GM23248 (cell line): ENCODE measurements around the gene GATAD2B. TPM values are rescaled to one million over a fixed set of nuclear protein-coding genes. Genes with fewer than 3 reads are reported as not detected.
"Not testable (repeated sequence)": the region's sequence is repeated elsewhere in the genome, so short reads cannot be mapped to it uniquely, and the experiment has no call there.

Experiments
- DNase-seq: peaks from one replicate; pipeline ENCODE4 v3.0.0-alpha.2; 2015
- H2AFZ ChIP-seq: fragments of 200-600 bp; sonication (generic); 2 replicates; pipeline ENCODE4 v1.6.1; 2016; ENCODE audit warnings: antibody characterized with exemption
- H3F3A ChIP-seq: fragments of 200-600 bp; sonication (generic); 2 replicates; pipeline ENCODE4 v1.6.1; 2016; ENCODE audit warnings: mild to moderate bottlenecking, antibody characterized with exemption, mixed run types; ENCODE audit not compliant: insufficient read depth
- H3K27ac ChIP-seq: fragments of 200-600 bp; sonication (generic); 2 replicates; pipeline ENCODE4 v1.5.1; 2016; ENCODE audit warnings: mild to moderate bottlenecking
- H3K27me3 ChIP-seq: fragments of 200-600 bp; sonication (generic); replicated peaks from 2 replicates; pipeline ENCODE4 v1.6.1; 2016; ENCODE audit warnings: mild to moderate bottlenecking; ENCODE audit not compliant: insufficient read depth
- H3K36me3 ChIP-seq: fragments of 200-600 bp; sonication (generic); 2 replicates; pipeline ENCODE4 v1.6.1; 2016; ENCODE audit warnings: low read depth, mild to moderate bottlenecking
- H3K4me1 ChIP-seq: fragments of 200-600 bp; sonication (generic); 2 replicates; pipeline ENCODE4 v1.6.1; 2016; ENCODE audit warnings: mild to moderate bottlenecking; ENCODE audit not compliant: insufficient read depth
- H3K4me2 ChIP-seq: fragments of 200-600 bp; sonication (generic); one replicate; pipeline ENCODE4 v1.6.1; 2016; ENCODE audit warnings: mild to moderate bottlenecking; ENCODE audit not compliant: unreplicated experiment
- H3K4me3 ChIP-seq: fragments of 200-600 bp; sonication (generic); 2 replicates; pipeline ENCODE4 v1.5.1; 2016; ENCODE audit warnings: mild to moderate bottlenecking
- H3K79me2 ChIP-seq: fragments of 200-600 bp; sonication (generic); 2 replicates; pipeline ENCODE4 v1.6.1; 2016; ENCODE audit warnings: mild to moderate bottlenecking; ENCODE audit not compliant: insufficient read depth
- H3K9ac ChIP-seq: fragments of 200-600 bp; sonication (generic); 2 replicates; pipeline ENCODE4 v1.6.1; 2016; ENCODE audit warnings: mild to moderate bottlenecking
- H3K9me2 ChIP-seq: fragments of 200-600 bp; sonication (generic); 2 replicates; pipeline ENCODE4 v1.6.1; 2016; ENCODE audit warnings: mixed run types, mild to moderate bottlenecking, moderate library complexity; ENCODE audit not compliant: insufficient read depth
- H3K9me3 ChIP-seq: fragments of 200-600 bp; sonication (generic); one replicate; pipeline ENCODE4 v1.6.1; 2017; ENCODE audit warnings: low read depth
- H4K20me1 ChIP-seq: fragments of 200-600 bp; sonication (generic); 2 replicates; pipeline ENCODE4 v1.6.0; 2016; ENCODE audit not compliant: insufficient read depth
- EZH2 ChIP-seq: fragments of 200-600 bp; sonication (generic); IDR thresholded peaks from 2 replicates; pipeline ENCODE4 v1.6.1; 2018; ENCODE audit warnings: antibody characterized with exemption, mild to moderate bottlenecking; ENCODE audit not compliant: insufficient read depth, poor library complexity, severe bottlenecking
- EZH2phosphoT487 ChIP-seq: fragments of 200-600 bp; sonication (generic); IDR thresholded peaks from 2 replicates; pipeline ENCODE4 v1.6.1; 2018; ENCODE audit warnings: antibody characterized with exemption, moderate library complexity, mild to moderate bottlenecking, low read depth; ENCODE audit not compliant: insufficient read depth
- WGBS, 2 experiments: methylation state at CpG; one replicate each; pipeline ENCODE4 v1.1.6; 2015 to 2017; ENCODE audit warnings: low lambda C conversion rate in 2 of 2, low coverage in 1 of 2; ENCODE audit errors: missing lambda C conversion rate in 2 of 2; 5-methylcytosine and 5-hydroxymethylcytosine counted together
- in situ Hi-C: fragments of 300-500 bp; cut with MboI; formaldehyde crosslinking; loops from 2 replicates; pipeline ENCODE4 v1.15.0; 2020
- polyA plus RNA-seq: library from polyadenylated mRNA; unstranded; fragments of >200 nt; fragmentation: Nextera tagmentation; extraction: Ambion mirVana; gene quantifications from 2 replicates; pipeline ENCODE4 v1.2.1, GENCODE V29; 2016
- total RNA-seq: library from RNA; depleted of rRNA; stranded (reverse); fragments of >200 nt; shearing (Covaris generic); gene quantifications from 2 replicates; pipeline ENCODE4 v1.2.3, GENCODE V29; 2014

The GATAD2B gene
- total and polyA plus RNA-seq, 2 experiments from 2014 or later: 3.3 to 3.9 TPM

GRCh38 chr1:153908071-153908470 is 14.7 kb downstream of the GATAD2B start:
- WGBS, 2 experiments: 90 to 91% methylated on average over 6 of the region's 6 CpGs

GRCh38 chr1:153907134-153907533 is 15.6 kb downstream of the GATAD2B start:
- H4K20me1 ChIP-seq: 0 out of 2 replicates have a peak, but pooled peaks cover 7% of the 10 kb centered on the region
- H2AFZ ChIP-seq: no peak overlapping the region
- in situ Hi-C loops: no loop called here
- no peaks in the 10 kb centered on the region for H3K27me3 ChIP-seq
- H3K9ac ChIP-seq: no peak overlapping the region
- H3K27ac ChIP-seq: no peak overlapping the region
- no peaks in the 10 kb centered on the region for H3K36me3 ChIP-seq
- DNase-seq: no peak
- H3K4me2 ChIP-seq: no peak overlapping the region
- H3K4me1 ChIP-seq: peaks cover 9% of the 10 kb centered on the region; the same call in 1 of the 2 replicates
- no peak for TF ChIP-seq EZH2
- no peak for TF ChIP-seq EZH2phosphoT487
- no peaks in the 10 kb centered on the region for H3K9me3 ChIP-seq
- no peak overlapping the region for H3K4me3 ChIP-seq
- no peaks in the 10 kb centered on the region for H3K9me2 ChIP-seq
- H3F3A ChIP-seq: peaks cover 5% of the 10 kb centered on the region; the same call in 1 of the 2 replicates
- peaks cover 99% of the 10 kb centered on the region for H3K79me2 ChIP-seq
- WGBS, 2 experiments: 91% methylated on average over 6 of the region's 6 CpGs

More at GRCh38 chr1:153908071-153908470, 14.7 kb downstream of the GATAD2B start:
- Histone ChIP-seq H3K27me3 (no peaks in the 10 kb centered on the region), H3K4me2 (no peak overlapping the region), H4K20me1 (0 out of 2 replicates have a peak, but pooled peaks cover 11% of the 10 kb centered on the region), H3K9me2 (no peaks in the 10 kb centered on the region), H2AFZ (no peak overlapping the region), H3F3A (peaks cover 5% of the 10 kb centered on the region; the same call in 1 of the 2 replicates), H3K4me3 (no peak overlapping the region), H3K79me2 (peaks cover 99% of the 10 kb centered on the region), H3K9me3 (no peaks in the 10 kb centered on the region), H3K27ac (no peak overlapping the region), H3K36me3 (no peaks in the 10 kb centered on the region), H3K9ac (no peak overlapping the region), H3K4me1 (peaks cover 9% of the 10 kb centered on the region; the same call in 1 of the 2 replicates)
- TF ChIP-seq EZH2phosphoT487 (no peak), EZH2 (no peak)
- DNase-seq: no peak
- in situ Hi-C loops: no loop called here

DNA sequence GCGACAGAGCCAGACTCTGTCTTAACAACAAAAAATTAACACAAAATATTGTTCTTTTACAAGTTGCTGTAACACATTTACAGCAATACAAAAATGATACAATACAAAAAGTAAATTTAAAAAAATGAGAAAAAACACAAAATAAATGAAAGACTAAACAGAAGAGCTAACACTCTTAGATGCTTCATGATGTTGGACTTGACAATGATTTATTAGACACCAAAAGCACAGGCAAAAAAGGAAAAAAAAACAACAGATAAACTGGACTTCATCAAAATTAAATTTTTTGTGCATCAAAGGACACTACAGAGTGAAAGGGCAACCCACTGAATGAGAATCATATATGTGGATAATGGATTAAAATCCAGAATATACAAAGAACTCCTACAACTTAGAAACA is 16.4 kb downstream of the GATAD2B start:
- in situ Hi-C loops: no loop called here
- Histone ChIP-seq H4K20me1 (0 out of 2 replicates have a peak, but pooled peaks cover 6% of the 10 kb centered on the region), H3K79me2 (peaks cover 99% of the 10 kb centered on the region), H3K36me3 (no peaks in the 10 kb centered on the region), H3F3A (peaks cover 5% of the 10 kb centered on the region; the same call in 1 of the 2 replicates), H3K27ac (no peak overlapping the region), H3K9ac (no peak overlapping the region), H3K9me3 (no peaks in the 10 kb centered on the region), H3K4me1 (peaks cover 9% of the 10 kb centered on the region; the same call in 1 of the 2 replicates), H3K27me3 (no peaks in the 10 kb centered on the region), H2AFZ (no peak overlapping the region), H3K9me2 (no peaks in the 10 kb centered on the region), H3K4me3 (no peak overlapping the region), H3K4me2 (no peak overlapping the region)
- no peak for DNase-seq
- TF ChIP-seq EZH2 (no peak), EZH2phosphoT487 (no peak)
- 92 to 100% methylated on average over 1 of the region's 1 CpG for WGBS, 2 experiments

DNA sequence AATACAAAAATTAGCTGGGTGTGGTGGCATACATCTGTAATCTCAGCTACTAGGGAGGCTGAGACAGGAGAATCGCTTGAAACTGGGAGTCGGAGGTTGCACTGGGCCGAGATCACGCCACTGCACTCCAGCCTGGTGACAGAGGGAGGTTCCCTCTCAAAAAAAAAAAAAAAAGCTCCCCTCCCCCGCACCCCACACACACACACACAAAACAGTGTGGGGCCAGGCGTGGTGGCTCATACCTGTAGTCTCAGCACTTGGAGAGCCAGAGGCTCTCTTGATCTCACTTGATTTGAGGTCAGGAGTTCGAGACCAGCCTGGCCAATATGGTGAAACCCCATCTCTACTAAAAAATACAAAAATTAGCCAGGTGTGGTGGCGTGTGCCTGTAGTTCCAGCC is 16.9 kb downstream of the GATAD2B start:
- H3K9me3 ChIP-seq, H3K9ac ChIP-seq, H3F3A ChIP-seq, DNase-seq, H3K4me3 ChIP-seq, H2AFZ ChIP-seq, H4K20me1 ChIP-seq, H3K27me3 ChIP-seq, H3K36me3 ChIP-seq, H3K4me1 ChIP-seq, H3K9me2 ChIP-seq, H3K4me2 ChIP-seq, in situ Hi-C loops: not testable (repeated sequence)
- peak overlapping the region; percentile 64 for H3K27ac ChIP-seq
- peaks cover 99% of the 10 kb centered on the region for H3K79me2 ChIP-seq
- 83 to 90% methylated on average over 8 of the region's 8 CpGs for WGBS, 2 experiments
